BLaER1 treated with 17β-estradiol and CSF1 and Interleukin-3, amounts not matched to agents 10 nM and 100 nM (cell line): Measurements from ENCODE around the gene DENND5B.
A peak's percentile ranks its signal among the peaks of the same experiment; 100 is the strongest.

Experiments used
- H3K27ac ChIP-seq, 11 experiments: shearing (Covaris generic); formaldehyde crosslinking; 2 replicates each; pipeline ENCODE4 v1.8.1; 2022
- H3K27me3 ChIP-seq, 11 experiments: shearing (Covaris generic); formaldehyde crosslinking; 2 replicates each; pipeline ENCODE4 v1.8.1; 2022
- H3K36me3 ChIP-seq, 11 experiments: shearing (Covaris generic); formaldehyde crosslinking; 2 replicates each; pipeline ENCODE4 v1.8.1; 2022
- H3K4me1 ChIP-seq, 10 experiments: shearing (Covaris generic); formaldehyde crosslinking; 2 replicates each; pipeline ENCODE4 v1.8.1; 2022
- H3K4me2 ChIP-seq, 11 experiments: shearing (Covaris generic); formaldehyde crosslinking; 2 replicates each; pipeline ENCODE4 v1.8.1; 2022
- H3K4me3 ChIP-seq, 10 experiments: shearing (Covaris generic); formaldehyde crosslinking; 2 replicates each; pipeline ENCODE4 v1.8.1; 2022
- H3K9ac ChIP-seq, 11 experiments: shearing (Covaris generic); formaldehyde crosslinking; 2 replicates each; pipeline ENCODE4 v1.8.1; 2022
- H3K9me3 ChIP-seq, 11 experiments: shearing (Covaris generic); formaldehyde crosslinking; replicated peaks in 1 of 11; 2 replicates each; pipeline ENCODE4 v1.8.1; 2022
- H4K20me1 ChIP-seq, 11 experiments: shearing (Covaris generic); formaldehyde crosslinking; 2 replicates each; pipeline ENCODE4 v1.8.1; 2022
- Cebpa-rat ChIP-seq, 11 experiments: shearing (Covaris generic); IDR thresholded peaks; 2 replicates each; pipeline ENCODE4 v1.8.1; 2022

Gene DENND5B

DNA sequence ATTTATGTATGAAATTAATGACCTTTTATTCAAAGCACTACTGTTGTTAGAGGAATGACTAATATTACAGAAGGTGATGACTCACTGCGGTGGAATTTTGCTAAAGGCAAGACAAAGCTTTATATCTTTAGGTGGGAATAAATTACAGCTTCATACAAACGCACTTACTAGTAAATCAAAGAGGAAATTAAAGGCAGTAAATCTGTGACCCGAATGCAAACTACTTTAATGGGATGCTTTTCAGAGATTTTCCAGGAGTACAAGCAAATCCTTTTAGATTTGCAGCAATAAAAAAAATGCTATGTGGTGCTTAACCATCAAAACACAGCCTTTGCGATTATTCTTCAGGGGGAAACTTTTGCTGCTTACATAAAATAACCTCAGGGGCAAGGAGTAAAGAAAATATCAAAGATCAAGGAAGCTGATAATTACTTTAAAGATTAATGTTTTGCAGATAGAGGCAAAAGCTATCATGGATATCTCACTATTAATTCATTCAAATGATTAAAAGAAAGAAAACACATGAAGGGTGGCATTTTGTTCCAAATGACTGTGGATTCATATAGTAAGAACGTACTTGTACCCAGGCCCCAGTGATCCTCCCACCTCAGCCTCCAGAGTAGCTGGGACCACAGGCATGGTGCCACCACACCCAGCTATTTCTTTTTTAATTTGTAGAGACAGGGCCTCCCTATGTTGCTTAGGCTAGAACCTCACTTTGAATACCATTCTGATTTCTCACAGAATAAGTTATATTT lies 98.9 kb downstream of the DENND5B start:
- Histone ChIP-seq H3K36me3 (peaks cover 0 to 28% (median 10%) of the 10 kb centered on the region in 11 experiments; a peak in 12 of 22 replicates), H3K9me3 (0 out of 22 replicates have a peak, but pooled peaks cover 0 to 5% (median 0%) of the 10 kb centered on the region in 11 experiments), H3K9ac (no peak overlapping the region), H3K27ac (no peak overlapping the region), H3K27me3 (no peaks in the 10 kb centered on the region), H3K4me3 (no peak overlapping the region), H4K20me1 (no peaks in the 10 kb centered on the region), H3K4me2 (no peak overlapping the region), H3K4me1 (no peaks in the 10 kb centered on the region)
- TF ChIP-seq Cebpa-rat (IDR thresholded peaks at IDR 0.05), result no peak

GRCh38 chr12:31491241-31491794 lies 99.6 kb downstream of the DENND5B start:
- Histone ChIP-seq H3K27ac (no peak overlapping the region), H3K4me3 (no peak overlapping the region), H3K9me3 (0 out of 22 replicates have a peak, but pooled peaks cover 0 to 5% (median 0%) of the 10 kb centered on the region in 11 experiments), H3K27me3 (no peaks in the 10 kb centered on the region), H4K20me1 (no peaks in the 10 kb centered on the region), H3K36me3 (peaks cover 0 to 28% (median 10%) of the 10 kb centered on the region in 11 experiments; a peak in 12 of 22 replicates), H3K9ac (no peak overlapping the region), H3K4me1 (no peaks in the 10 kb centered on the region), H3K4me2 (no peak overlapping the region)
- TF ChIP-seq Cebpa-rat (IDR thresholded peaks at IDR 0.05), result no peak

GRCh38 chr12:31488737-31489338 lies 102.1 kb downstream of the DENND5B start:
- no peak for TF ChIP-seq Cebpa-rat (IDR thresholded peaks at IDR 0.05)
- peaks cover 0 to 9% (median 0%) of the 10 kb centered on the region in 11 experiments; a peak in 5 of 22 replicates for H3K36me3 ChIP-seq

GRCh38 chr12:31485571-31485970 lies 105.4 kb downstream of the DENND5B start:
- H3K27me3 ChIP-seq, result no peaks in the 10 kb centered on the region
- H3K27ac ChIP-seq, result no peak overlapping the region
- H3K36me3 ChIP-seq, result peaks cover 0 to 6% (median 0%) of the 10 kb centered on the region in 11 experiments; a peak in 4 of 22 replicates
- H3K9me3 ChIP-seq, result no peaks in the 10 kb centered on the region
- H3K9ac ChIP-seq, result no peak overlapping the region
- no peak overlapping the region for H3K4me3 ChIP-seq
- H4K20me1 ChIP-seq, result no peaks in the 10 kb centered on the region
- H3K4me1 ChIP-seq, result peaks cover 0 to 7% (median 0%) of the 10 kb centered on the region in 10 experiments; a peak in 1 of 20 replicates
- TF ChIP-seq Cebpa-rat (IDR thresholded peaks at IDR 0.05), result no peak
- H3K4me2 ChIP-seq, result no peak overlapping the region

More at GRCh38 chr12:31488737-31489338, 102.1 kb downstream of the DENND5B start:
- Histone ChIP-seq H3K9me3 (no peaks in the 10 kb centered on the region), H3K4me2 (no peak overlapping the region), H3K4me1 (no peaks in the 10 kb centered on the region), H4K20me1 (no peaks in the 10 kb centered on the region), H3K27ac (no peak overlapping the region), H3K9ac (no peak overlapping the region), H3K27me3 (no peaks in the 10 kb centered on the region), H3K4me3 (no peak overlapping the region)

- H4K20me1 ChIP-seq, result no peaks in the 10 kb centered on the region
- no peak overlapping the region for H3K27ac ChIP-seq
- H3K9ac ChIP-seq, result no peak overlapping the region
Observed at GRCh38 chr12:31482816-31483215, 108.1 kb downstream of the DENND5B start.

GRCh38 chr12:31481415-31481814 lies 109.5 kb downstream of the DENND5B start:
- H3K4me1 ChIP-seq, result peaks cover 13 to 26% (median 17%) of the 10 kb centered on the region in 10 experiments; a peak in 19 of 20 replicates
- no peaks in the 10 kb centered on the region for H3K27me3 ChIP-seq
- H3K27ac ChIP-seq, result no peak overlapping the region
- H3K4me2 ChIP-seq, result no peak overlapping the region
- H3K36me3 ChIP-seq, result peaks cover 0 to 13% (median 0%) of the 10 kb centered on the region in 11 experiments; a peak in 3 of 22 replicates
- H3K9me3 ChIP-seq, result no peaks in the 10 kb centered on the region
- H4K20me1 ChIP-seq, result no peaks in the 10 kb centered on the region
- TF ChIP-seq Cebpa-rat (IDR thresholded peaks at IDR 0.05), result no peak
- H3K4me3 ChIP-seq, result no peak overlapping the region
- no peak overlapping the region for H3K9ac ChIP-seq

More at GRCh38 chr12:31482816-31483215, 108.1 kb downstream of the DENND5B start:
- TF ChIP-seq Cebpa-rat (IDR thresholded peaks at IDR 0.05), result no peak
- Histone ChIP-seq H3K9me3 (no peaks in the 10 kb centered on the region), H3K4me1 (peaks cover 6 to 23% (median 9%) of the 10 kb centered on the region in 10 experiments; a peak in 18 of 20 replicates), H3K27me3 (no peaks in the 10 kb centered on the region), H3K36me3 (peaks cover 0 to 13% (median 0%) of the 10 kb centered on the region in 11 experiments; a peak in 3 of 22 replicates), H3K4me3 (no peak overlapping the region), H3K4me2 (peak overlapping the region in 1 of 11 experiments; percentile 18; a peak in 2 of 22 replicates)

- H3K9me3 ChIP-seq, result peaks cover 0 to 4% (median 0%) of the 10 kb centered on the region in 11 experiments; a peak in 1 of 22 replicates
- no peak overlapping the region for H3K27ac ChIP-seq
- no peak overlapping the region for H3K9ac ChIP-seq
- H3K36me3 ChIP-seq, result peaks cover 0 to 13% (median 0%) of the 10 kb centered on the region in 11 experiments; a peak in 3 of 22 replicates
- no peak overlapping the region for H3K4me2 ChIP-seq
- H3K27me3 ChIP-seq, result no peaks in the 10 kb centered on the region
- H3K4me3 ChIP-seq, result no peak overlapping the region
- TF ChIP-seq Cebpa-rat (IDR thresholded peaks at IDR 0.05), result no peak
- H4K20me1 ChIP-seq, result no peaks in the 10 kb centered on the region
- H3K4me1 ChIP-seq, result peaks cover 13 to 32% (median 21%) of the 10 kb centered on the region in 10 experiments; a peak in 19 of 20 replicates
Observed at GRCh38 chr12:31479516-31480210, 111.3 kb downstream of the DENND5B start.

DNA sequence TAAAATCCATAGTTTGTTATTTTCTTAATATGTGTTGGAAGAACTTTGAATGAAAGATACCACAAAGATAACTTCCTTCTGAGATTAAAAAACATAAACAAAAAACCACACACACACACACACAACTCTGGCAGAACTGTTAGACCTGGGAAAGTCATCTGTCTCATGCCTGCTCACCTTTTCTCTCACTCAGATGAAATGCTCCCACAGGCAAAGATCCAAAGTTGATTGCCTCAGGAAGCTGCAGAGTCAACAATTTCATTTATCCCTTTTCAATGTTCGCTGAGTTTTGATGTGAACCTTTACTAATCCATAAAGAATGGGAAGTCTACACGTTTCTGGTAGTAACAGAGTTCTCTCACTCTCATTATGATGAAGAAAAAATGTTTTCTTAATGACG lies 112.0 kb downstream of the DENND5B start:
- Histone ChIP-seq H4K20me1 (no peaks in the 10 kb centered on the region), H3K9ac (no peak overlapping the region), H3K36me3 (peaks cover 0 to 13% (median 0%) of the 10 kb centered on the region in 11 experiments; a peak in 3 of 22 replicates), H3K27me3 (no peaks in the 10 kb centered on the region), H3K4me3 (no peak overlapping the region), H3K9me3 (peaks cover 0 to 4% (median 0%) of the 10 kb centered on the region in 11 experiments; a peak in 1 of 22 replicates), H3K4me1 (peaks cover 13 to 32% (median 21%) of the 10 kb centered on the region in 10 experiments; a peak in 19 of 20 replicates), H3K27ac (no peak overlapping the region), H3K4me2 (no peak overlapping the region)
- TF ChIP-seq Cebpa-rat (IDR thresholded peaks at IDR 0.05), result no peak
